ENCODE data around the gene OCRL. TPM values are rescaled to one million over a fixed set of nuclear protein-coding genes. Genes with fewer than 3 reads are reported as not detected.

Gene OCRL
- total and polyA plus RNA-seq, 12 donors, result 24.2 to 48.6 (median 34.3) TPM

DNA sequence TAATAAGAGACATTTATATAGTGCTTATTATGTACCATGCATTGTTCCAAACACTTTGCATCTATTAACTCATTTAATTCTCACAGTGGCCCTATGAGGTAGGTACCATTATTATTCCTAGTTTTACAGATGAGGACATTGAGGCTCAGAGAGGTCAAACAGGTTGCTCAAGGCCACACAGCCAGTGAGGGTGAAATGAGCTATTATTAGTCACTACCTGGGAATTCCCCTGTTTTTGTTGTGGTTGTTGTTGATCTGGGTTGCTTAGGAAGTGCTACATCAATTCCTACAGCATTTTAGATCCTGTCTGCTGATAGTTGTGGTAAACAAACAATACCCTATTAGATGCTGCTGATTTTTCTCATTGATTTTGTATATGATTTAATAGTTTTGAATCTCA, 73.5 kb downstream of the OCRL start:
- intact Hi-C loops (cut with DNase I), result loop anchor here in 1 of 2 donors (10.0 kb wide), 1 partner anchor 281 kb away; no protein-coding TSS in a partner anchor
- H3K4me1 ChIP-seq (replicated peaks in 1 of 2), result no peaks in the 10 kb centered on the region
- H3K27me3 ChIP-seq, result no peaks in the 10 kb centered on the region

DNA sequence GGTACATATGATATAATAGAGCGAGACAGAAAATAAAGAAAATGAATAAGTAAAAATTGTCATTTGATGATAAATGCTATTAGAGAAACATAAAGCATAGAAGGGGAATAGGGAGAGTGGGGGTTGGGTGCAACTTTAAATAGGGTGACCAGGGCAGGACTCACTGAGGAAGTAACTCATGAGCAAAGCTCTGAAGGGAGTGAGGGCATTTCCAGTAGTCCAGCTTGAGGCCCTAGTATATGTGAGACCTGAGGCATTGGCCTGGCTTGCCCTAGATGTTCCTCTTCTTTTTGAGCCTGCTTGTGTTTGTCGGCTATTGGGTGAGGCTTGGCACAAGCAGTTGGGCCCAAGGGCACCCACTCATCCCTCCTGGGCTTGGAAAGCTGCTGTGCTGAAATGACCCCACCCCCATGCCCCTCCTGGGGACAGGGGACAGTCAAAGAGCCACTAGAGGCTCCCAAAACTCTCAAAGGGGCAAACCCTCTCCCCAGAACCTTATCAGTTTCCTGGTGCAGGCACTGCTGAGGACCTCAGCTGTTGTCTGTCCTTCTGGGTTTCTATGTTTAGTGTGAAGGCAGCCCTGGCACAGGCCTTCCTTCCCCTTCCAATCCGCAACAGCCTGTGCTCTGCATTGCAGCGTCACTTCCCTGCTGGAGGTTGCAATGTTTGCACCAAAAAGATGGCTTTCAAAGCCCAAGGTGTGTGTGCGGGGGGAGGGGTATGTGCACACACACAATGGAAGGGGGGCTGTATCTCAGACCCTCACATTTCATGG, 74.6 kb downstream of the OCRL start:
- Histone ChIP-seq H3K9me3 (replicated peaks in 1 of 3) (no peaks in the 10 kb centered on the region), H3K27ac (no peak overlapping the region), H3K4me3 (no peak overlapping the region), H3K27me3 (no peaks in the 10 kb centered on the region), H3K4me1 (replicated peaks in 1 of 2) (no peaks in the 10 kb centered on the region), H3K36me3 (replicated peaks in 1 of 2) (no peaks in the 10 kb centered on the region)
- TF ChIP-seq, protein P1, sequence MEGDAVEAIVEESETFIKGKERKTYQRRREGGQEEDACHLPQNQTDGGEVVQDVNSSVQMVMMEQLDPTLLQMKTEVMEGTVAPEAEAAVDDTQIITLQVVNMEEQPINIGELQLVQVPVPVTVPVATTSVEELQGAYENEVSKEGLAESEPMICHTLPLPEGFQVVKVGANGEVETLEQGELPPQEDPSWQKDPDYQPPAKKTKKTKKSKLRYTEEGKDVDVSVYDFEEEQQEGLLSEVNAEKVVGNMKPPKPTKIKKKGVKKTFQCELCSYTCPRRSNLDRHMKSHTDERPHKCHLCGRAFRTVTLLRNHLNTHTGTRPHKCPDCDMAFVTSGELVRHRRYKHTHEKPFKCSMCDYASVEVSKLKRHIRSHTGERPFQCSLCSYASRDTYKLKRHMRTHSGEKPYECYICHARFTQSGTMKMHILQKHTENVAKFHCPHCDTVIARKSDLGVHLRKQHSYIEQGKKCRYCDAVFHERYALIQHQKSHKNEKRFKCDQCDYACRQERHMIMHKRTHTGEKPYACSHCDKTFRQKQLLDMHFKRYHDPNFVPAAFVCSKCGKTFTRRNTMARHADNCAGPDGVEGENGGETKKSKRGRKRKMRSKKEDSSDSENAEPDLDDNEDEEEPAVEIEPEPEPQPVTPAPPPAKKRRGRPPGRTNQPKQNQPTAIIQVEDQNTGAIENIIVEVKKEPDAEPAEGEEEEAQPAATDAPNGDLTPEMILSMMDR (IDR thresholded peaks at IDR 0.05), result no peak
- no peak for TF ChIP-seq POLR2A (IDR thresholded peaks at IDR 0.05)
- intact Hi-C loops (cut with DNase I), result loop anchor here in 1 of 2 donors (10.0 kb wide), 1 partner anchor 280 kb away; no protein-coding TSS in a partner anchor
- WGBS, 4 donors, result 77 to 87% (median 83%) methylated on average over 2 to 5 of the region's 5 CpGs
- DNase-seq, result no peak

More for the DNA sequence above, 73.5 kb downstream of the OCRL start:
- H3K27ac ChIP-seq, result no peak overlapping the region
- TF ChIP-seq, protein P1 (IDR thresholded peaks at IDR 0.05), result no peak
- TF ChIP-seq POLR2A (IDR thresholded peaks at IDR 0.05), result no peak
- no peaks in the 10 kb centered on the region for H3K9me3 ChIP-seq (replicated peaks in 1 of 3)
- no peaks in the 10 kb centered on the region for H3K36me3 ChIP-seq (replicated peaks in 1 of 2)
- no peak overlapping the region for H3K4me3 ChIP-seq
- DNase-seq, result no peak

DNA sequence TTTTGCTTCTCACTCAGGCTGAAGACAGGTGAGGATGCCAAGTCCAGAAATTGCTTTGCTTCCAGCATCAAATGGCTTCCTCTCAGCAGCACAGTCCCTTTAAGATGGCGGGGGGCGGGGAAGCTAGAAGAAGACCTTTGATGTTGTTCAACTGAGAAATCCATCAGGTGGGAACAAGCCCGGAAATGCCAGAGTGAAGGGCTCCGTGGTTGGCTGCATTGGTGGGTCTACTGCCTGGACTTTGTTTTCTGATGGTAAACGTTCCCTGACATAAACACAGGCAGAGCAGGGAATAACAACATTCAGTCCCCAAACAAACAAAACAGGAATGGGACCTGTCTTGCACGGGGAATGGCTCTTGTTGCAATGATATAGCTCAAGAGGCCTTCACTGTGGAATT, 77.4 kb downstream of the OCRL start:
- H3K9me3 ChIP-seq (replicated peaks in 1 of 3), result no peaks in the 10 kb centered on the region
- H3K36me3 ChIP-seq (replicated peaks in 1 of 2), result no peaks in the 10 kb centered on the region
- 63 to 75% (median 74%) methylated on average over 5 to 6 of the region's 6 CpGs for WGBS, 4 donors
- no peak for TF ChIP-seq POLR2A (IDR thresholded peaks at IDR 0.05)
- TF ChIP-seq, protein P1 (IDR thresholded peaks at IDR 0.05), result no peak
- no peaks in the 10 kb centered on the region for H3K4me1 ChIP-seq (replicated peaks in 1 of 2)
- no peak for DNase-seq
- H3K27me3 ChIP-seq, result peaks cover 2% of the 10 kb centered on the region
- H3K4me3 ChIP-seq, result no peak overlapping the region
- no peak overlapping the region for H3K27ac ChIP-seq
- intact Hi-C loops (cut with DNase I), result loop anchor here in 1 of 2 donors (10.0 kb wide), 1 partner anchor 277 kb away; no protein-coding TSS in a partner anchor

DNA sequence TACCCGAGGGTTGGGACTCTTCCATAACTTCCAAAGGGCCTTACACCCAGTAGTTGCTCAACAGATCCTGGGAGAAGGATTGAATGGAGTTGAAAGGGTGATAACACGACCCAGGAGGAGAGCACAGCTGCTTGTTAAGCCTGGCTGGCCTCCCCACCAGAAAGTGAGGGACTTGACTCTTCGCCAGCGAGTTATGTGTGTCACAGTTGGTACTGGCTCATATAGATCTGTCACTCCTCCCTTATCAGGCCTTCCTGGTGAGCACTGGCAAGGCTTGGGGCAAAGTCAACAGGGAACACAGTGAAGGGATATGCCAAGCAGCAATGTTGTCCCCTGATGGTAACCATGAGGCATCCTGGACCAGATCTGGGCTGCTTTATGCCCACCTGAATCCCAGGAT, 78.9 kb downstream of the OCRL start:
- Histone ChIP-seq H3K9me3 (replicated peaks in 1 of 3) (no peaks in the 10 kb centered on the region), H3K4me1 (replicated peaks in 1 of 2) (no peaks in the 10 kb centered on the region), H3K4me3 (no peak overlapping the region), H3K27ac (no peak overlapping the region), H3K36me3 (replicated peaks in 1 of 2) (no peaks in the 10 kb centered on the region), H3K27me3 (peaks cover 13% of the 10 kb centered on the region)
- no peak for DNase-seq
- WGBS, 4 donors, result 69 to 96% (median 89%) methylated on average over 4 of the region's 4 CpGs
- intact Hi-C loops (cut with DNase I), result loop anchor here in 1 of 2 donors (10.0 kb wide), 1 partner anchor 276 kb away; no protein-coding TSS in a partner anchor
- TF ChIP-seq POLR2A (IDR thresholded peaks at IDR 0.05), result no peak
- TF ChIP-seq, protein P1 (IDR thresholded peaks at IDR 0.05), result no peak
